Measurements from ENCODE around the gene CSNK1E.
A peak's percentile ranks its signal among the peaks of the same experiment; 100 is the strongest.

The CSNK1E gene

DNA sequence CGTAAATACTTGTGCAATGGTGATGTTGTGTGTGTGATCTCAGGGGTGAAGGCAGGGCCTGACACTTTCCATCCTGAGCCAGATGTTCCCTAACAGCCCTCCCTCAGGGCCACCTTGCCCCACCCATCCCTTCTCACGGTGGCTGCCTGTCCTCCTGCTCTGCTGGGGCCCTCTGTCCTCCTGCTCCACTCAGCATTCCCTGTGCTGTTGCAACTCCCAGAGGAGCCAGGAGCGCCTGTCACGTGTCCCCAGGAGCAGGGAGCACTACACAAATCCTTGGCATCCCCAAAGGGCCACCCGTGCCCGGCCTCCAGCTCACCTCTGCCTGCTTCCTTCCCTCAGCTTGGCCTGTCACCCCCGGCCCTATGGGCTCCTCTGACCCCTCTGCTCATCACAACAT is 10.2 kb upstream of the CSNK1E start:
- no peak overlapping the region for H3K27ac ChIP-seq (ENCODE audit: low read depth, low read length)
- no peak overlapping the region for H3K4me3 ChIP-seq (ENCODE audit: low read depth, low read length)
- peaks cover 22% of the 10 kb centered on the region for H3K4me1 ChIP-seq (ENCODE audit: control insufficient read depth, insufficient read depth, low read length)
- no peaks in the 10 kb centered on the region for H3K27me3 ChIP-seq (ENCODE audit: control insufficient read depth, insufficient read depth, low read length)
- no peak overlapping the region for H3K9ac ChIP-seq (ENCODE audit: low read depth, low read length)
- 0 out of 2 replicates have a peak, but pooled peaks cover 8% of the 10 kb centered on the region for H3K36me3 ChIP-seq (ENCODE audit: control insufficient read depth, insufficient read depth, low read length)
- no peaks in the 10 kb centered on the region for H3K9me3 ChIP-seq (ENCODE audit: control insufficient read depth, insufficient read depth, low read length)

DNA sequence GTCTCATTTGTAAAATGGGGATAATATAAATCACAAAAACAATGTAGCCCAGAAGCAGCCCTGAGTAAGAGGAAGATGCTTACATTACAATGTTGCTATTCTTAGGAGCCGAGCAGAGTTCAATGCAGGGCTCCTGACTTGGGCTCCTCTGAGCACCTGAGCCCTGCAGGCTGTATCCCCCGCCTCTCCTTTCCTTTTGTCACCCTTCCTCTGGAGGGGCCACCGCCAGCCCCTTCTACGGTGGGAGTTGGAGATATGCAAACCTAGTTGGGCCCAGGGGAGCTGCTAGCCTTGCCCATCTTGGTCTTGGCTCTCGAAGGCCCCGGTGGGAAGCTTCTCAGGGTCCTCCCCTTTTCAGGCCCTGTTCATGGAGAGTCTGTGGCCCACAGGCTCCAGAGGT is 8.4 kb upstream of the CSNK1E start:
- Histone ChIP-seq H3K27me3 (ENCODE audit: control insufficient read depth, insufficient read depth, low read length) (no peaks in the 10 kb centered on the region), H3K36me3 (ENCODE audit: control insufficient read depth, insufficient read depth, low read length) (0 out of 2 replicates have a peak, but pooled peaks cover 8% of the 10 kb centered on the region), H3K27ac (ENCODE audit: low read depth, low read length) (peak overlapping the region; percentile 90), H3K4me3 (ENCODE audit: low read depth, low read length) (no peak overlapping the region), H3K9ac (ENCODE audit: low read depth, low read length) (peak overlapping the region; percentile 38; the same call in 1 of the 2 replicates), H3K9me3 (ENCODE audit: control insufficient read depth, insufficient read depth, low read length) (no peaks in the 10 kb centered on the region), H3K4me1 (ENCODE audit: control insufficient read depth, insufficient read depth, low read length) (peaks cover 22% of the 10 kb centered on the region)

DNA sequence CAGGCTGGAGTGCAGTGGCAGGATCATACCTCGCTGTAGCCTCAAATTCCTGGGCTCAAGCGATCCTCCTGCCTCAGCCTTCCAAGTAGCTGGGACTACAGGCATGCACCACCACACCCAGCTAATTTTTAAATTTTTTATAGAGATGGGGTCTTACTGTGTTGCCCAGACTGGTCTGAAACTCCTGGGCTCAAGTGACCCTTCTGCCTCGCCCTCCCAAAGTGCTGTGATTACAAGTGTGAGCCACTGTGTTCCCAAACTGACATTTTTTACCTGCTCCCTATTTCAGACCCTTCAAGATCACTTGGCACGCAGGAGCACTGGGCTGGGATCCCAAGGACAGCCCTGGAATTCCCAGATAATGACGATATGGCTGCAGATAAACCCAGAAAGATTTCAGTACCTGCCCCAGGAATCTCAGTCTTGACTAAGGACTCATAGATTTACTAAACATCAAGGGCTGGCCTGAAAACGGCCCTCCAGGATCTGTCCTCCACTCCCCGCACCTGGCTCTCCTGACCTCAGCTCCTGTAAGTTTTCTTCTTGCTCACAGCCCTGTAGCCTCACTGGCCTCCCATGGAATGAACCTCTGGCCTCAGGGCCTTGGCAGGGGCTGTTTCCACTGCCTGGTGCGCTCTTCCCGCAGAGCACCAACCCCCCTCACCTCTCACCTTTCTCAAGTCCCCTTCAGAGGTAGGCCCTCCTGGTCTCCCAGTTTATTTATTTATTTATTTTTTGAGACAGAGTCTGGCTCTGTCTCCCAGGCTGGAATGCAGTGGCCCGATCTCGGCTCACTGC is 3.6 kb upstream of the CSNK1E start:
- Histone ChIP-seq H3K4me1 (ENCODE audit: control insufficient read depth, insufficient read depth, low read length) (peaks cover 28% of the 10 kb centered on the region), H3K36me3 (ENCODE audit: control insufficient read depth, insufficient read depth, low read length) (no peaks in the 10 kb centered on the region), H3K27me3 (ENCODE audit: control insufficient read depth, insufficient read depth, low read length) (no peaks in the 10 kb centered on the region), H3K27ac (ENCODE audit: low read depth, low read length) (no peak overlapping the region), H3K4me3 (ENCODE audit: low read depth, low read length) (no peak overlapping the region), H3K9me3 (ENCODE audit: control insufficient read depth, insufficient read depth, low read length) (no peaks in the 10 kb centered on the region), H3K9ac (ENCODE audit: low read depth, low read length) (no peak overlapping the region)

GRCh38 chr22:38318792-38319773 is 1.9 kb upstream of the CSNK1E start:
- no peaks in the 10 kb centered on the region for H3K9me3 ChIP-seq (ENCODE audit: control insufficient read depth, insufficient read depth, low read length)
- H3K36me3 ChIP-seq (ENCODE audit: control insufficient read depth, insufficient read depth, low read length): peaks cover 2% of the 10 kb centered on the region; the same call in 1 of the 2 replicates
- H3K4me3 ChIP-seq (ENCODE audit: low read depth, low read length): no peak overlapping the region
- peaks cover 43% of the 10 kb centered on the region for H3K4me1 ChIP-seq (ENCODE audit: control insufficient read depth, insufficient read depth, low read length)
- H3K27ac ChIP-seq (ENCODE audit: low read depth, low read length): peak overlapping the region; percentile 73
- H3K9ac ChIP-seq (ENCODE audit: low read depth, low read length): no peak overlapping the region
- no peaks in the 10 kb centered on the region for H3K27me3 ChIP-seq (ENCODE audit: control insufficient read depth, insufficient read depth, low read length)

DNA sequence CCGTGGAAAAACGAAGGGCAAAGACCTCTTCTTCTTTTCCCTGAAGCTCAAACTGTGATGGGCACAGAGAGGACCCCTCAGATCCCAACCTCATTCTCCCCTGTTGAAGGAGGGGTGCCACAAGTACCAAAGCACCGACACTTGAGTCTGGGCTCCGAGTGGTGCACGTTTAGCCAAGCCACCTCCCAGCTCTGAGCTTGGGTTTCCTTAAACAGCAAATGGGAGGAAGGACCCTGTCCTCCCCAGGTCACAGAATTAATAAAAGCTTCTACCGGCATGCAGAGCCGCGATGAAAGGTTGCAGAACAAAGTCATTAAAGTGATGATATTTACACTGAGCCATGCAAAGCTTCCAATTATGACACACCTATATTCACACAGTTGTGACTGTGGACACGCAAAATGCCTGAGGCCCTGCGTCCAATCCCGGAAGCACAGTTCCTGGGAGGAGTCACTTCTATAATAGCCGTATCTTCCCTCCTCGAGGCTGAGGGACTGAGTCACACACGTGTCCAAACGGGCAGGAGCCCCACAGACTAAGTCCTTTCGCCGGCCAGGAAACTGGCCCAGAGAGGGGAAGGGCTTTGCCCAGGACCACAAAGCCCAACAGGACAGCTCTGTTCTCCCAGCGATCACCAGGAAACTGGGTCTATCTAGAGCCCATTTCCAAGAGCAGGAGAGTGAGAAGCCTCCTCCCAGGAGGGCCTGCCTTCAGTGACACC is 922 bp upstream of the CSNK1E start:
- Histone ChIP-seq H3K27ac (ENCODE audit: low read depth, low read length) (peak overlapping the region; percentile 88), H3K9ac (ENCODE audit: low read depth, low read length) (peak overlapping the region; percentile 52), H3K27me3 (ENCODE audit: control insufficient read depth, insufficient read depth, low read length) (no peaks in the 10 kb centered on the region), H3K9me3 (ENCODE audit: control insufficient read depth, insufficient read depth, low read length) (no peaks in the 10 kb centered on the region), H3K36me3 (ENCODE audit: control insufficient read depth, insufficient read depth, low read length) (peaks cover 12% of the 10 kb centered on the region), H3K4me1 (ENCODE audit: control insufficient read depth, insufficient read depth, low read length) (peaks cover 49% of the 10 kb centered on the region), H3K4me3 (ENCODE audit: low read depth, low read length) (peak overlapping the region; percentile 70)

- Histone ChIP-seq H3K9ac (ENCODE audit: low read depth, low read length) (peak overlapping the region; percentile 85), H3K9me3 (ENCODE audit: control insufficient read depth, insufficient read depth, low read length) (no peaks in the 10 kb centered on the region), H3K4me3 (ENCODE audit: low read depth, low read length) (peak overlapping the region; percentile 92), H3K36me3 (ENCODE audit: control insufficient read depth, insufficient read depth, low read length) (peaks cover 28% of the 10 kb centered on the region), H3K27ac (ENCODE audit: low read depth, low read length) (peak overlapping the region; percentile 96), H3K4me1 (ENCODE audit: control insufficient read depth, insufficient read depth, low read length) (peaks cover 45% of the 10 kb centered on the region), H3K27me3 (ENCODE audit: control insufficient read depth, insufficient read depth, low read length) (no peaks in the 10 kb centered on the region)
Measured at GRCh38 chr22:38316364-38317121, 690 bp downstream of the CSNK1E start.

DNA sequence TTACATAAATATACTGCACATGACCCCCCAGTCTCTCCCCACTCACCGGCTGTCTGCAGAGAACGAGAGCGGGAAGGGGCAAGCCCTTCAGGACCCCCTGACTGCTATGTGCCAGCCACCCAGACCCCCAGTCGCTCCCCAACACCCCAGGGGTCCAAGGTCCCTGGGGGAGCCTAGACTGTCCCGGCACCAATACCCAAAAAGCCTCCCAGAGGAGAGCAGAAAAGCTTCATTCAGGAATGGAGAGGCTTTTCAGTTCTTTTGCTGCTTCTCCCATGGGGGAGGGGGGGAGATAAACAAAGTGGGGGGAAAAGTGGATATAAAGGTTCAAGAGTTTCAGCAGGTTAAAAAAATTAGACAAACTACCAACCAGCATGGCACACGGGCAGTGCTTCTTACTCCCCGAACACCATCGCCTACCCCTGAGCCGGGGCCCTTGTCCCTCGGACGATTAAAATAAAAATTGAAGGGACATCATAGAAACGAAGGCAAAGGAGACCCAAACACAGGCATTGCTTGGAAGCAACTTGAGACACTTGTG is 1.3 kb downstream of the CSNK1E start:
- peak overlapping the region; percentile 92 for H3K4me3 ChIP-seq (ENCODE audit: low read depth, low read length)
- H3K9ac ChIP-seq (ENCODE audit: low read depth, low read length): peak overlapping the region; percentile 85
- H3K27ac ChIP-seq (ENCODE audit: low read depth, low read length): peak overlapping the region; percentile 96
- no peaks in the 10 kb centered on the region for H3K27me3 ChIP-seq (ENCODE audit: control insufficient read depth, insufficient read depth, low read length)
- H3K4me1 ChIP-seq (ENCODE audit: control insufficient read depth, insufficient read depth, low read length): peaks cover 45% of the 10 kb centered on the region
- peaks cover 34% of the 10 kb centered on the region for H3K36me3 ChIP-seq (ENCODE audit: control insufficient read depth, insufficient read depth, low read length)
- H3K9me3 ChIP-seq (ENCODE audit: control insufficient read depth, insufficient read depth, low read length): no peaks in the 10 kb centered on the region

DNA sequence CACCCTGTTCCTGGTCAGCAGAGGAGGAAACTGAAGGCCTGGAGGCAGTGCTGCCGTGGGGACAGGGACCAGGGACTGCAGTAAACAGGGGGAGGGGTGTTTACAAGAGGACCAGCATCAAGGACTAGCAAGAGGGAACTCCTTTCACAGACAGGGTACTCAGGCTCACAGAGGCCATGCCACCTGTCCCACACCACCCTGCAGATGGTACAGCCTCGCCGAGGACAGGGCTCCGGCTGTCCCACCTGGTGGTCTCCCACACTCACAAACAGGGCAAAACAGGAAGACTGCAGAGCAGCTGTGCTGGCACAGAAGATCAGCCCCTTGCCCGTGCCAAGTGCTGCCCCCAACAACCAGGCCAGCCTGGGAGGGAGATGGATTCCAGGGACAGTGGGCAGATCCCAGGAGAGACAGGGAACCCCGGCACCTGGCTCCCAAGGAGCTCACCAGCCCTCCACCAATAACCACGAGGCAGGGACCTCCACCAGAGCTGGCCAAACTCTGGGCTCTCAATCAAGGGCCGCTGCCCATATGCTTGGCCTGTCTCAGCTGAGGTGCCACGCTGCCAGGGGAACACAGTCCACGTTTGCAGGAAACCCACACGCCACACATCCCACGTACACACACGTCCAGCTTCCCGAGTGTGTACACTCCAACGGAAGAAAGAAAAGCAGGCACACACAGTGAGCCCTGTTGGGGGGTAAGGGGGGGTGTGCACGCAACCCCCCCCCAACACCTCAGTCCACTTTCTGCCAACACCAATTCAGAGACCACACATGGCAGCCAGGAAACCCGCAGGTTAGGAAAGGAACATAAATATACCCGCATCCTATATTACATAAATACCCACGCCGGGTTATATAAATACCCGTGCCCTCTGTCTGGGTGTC is 2.1 kb downstream of the CSNK1E start:
- Histone ChIP-seq H3K9me3 (ENCODE audit: control insufficient read depth, insufficient read depth, low read length) (no peaks in the 10 kb centered on the region), H3K4me3 (ENCODE audit: low read depth, low read length) (peak overlapping the region; percentile 92), H3K9ac (ENCODE audit: low read depth, low read length) (peak overlapping the region; percentile 85), H3K27ac (ENCODE audit: low read depth, low read length) (peak overlapping the region; percentile 33), H3K27me3 (ENCODE audit: control insufficient read depth, insufficient read depth, low read length) (no peaks in the 10 kb centered on the region), H3K4me1 (ENCODE audit: control insufficient read depth, insufficient read depth, low read length) (peaks cover 45% of the 10 kb centered on the region), H3K36me3 (ENCODE audit: control insufficient read depth, insufficient read depth, low read length) (peaks cover 41% of the 10 kb centered on the region)

DNA sequence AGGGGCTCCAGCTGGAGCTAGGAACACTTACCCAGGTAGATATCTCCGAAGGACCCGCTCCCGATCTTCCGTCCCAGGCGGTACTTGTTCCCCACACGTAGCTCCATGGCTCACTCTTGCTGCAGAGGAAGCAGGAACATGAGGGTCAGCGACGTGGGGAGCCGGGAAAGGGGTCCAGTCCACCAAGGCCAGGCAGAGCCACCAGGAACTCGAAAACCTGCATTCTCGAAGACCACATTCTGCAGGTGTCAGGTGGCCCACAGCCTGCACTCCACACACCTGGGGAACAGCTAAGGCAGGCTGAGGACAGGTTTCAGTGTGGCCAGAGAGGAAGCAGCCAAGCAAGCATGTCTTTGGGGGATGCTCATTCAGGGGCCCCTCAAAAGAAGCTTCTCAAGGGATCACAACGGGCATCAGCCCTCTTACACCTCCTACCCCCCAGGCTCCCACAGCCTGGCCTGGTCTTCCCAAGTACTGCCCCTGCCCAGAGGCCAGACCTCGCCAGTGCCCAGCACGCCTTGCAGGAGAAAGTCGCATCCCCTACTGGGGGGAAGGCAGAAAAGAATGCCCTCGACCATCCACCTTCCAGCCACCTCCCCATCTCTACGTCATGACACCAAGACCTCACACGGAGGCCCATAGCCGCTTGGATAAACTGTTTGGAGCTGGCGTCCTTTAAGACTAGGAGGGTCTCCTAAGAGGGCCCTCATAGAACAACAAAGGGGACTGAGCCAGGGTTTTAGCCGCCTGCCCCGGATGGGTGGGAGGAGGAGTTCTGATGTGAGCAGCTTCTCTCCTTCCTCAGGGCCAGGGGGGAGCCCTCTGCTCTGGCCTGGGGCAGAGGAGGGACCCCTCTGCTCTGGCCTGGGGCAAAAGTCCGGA is 2.9 kb downstream of the CSNK1E start:
- H3K4me3 ChIP-seq (ENCODE audit: low read depth, low read length): peak overlapping the region; percentile 92
- no peaks in the 10 kb centered on the region for H3K9me3 ChIP-seq (ENCODE audit: control insufficient read depth, insufficient read depth, low read length)
- peaks cover 43% of the 10 kb centered on the region for H3K4me1 ChIP-seq (ENCODE audit: control insufficient read depth, insufficient read depth, low read length)
- no peaks in the 10 kb centered on the region for H3K27me3 ChIP-seq (ENCODE audit: control insufficient read depth, insufficient read depth, low read length)
- H3K27ac ChIP-seq (ENCODE audit: low read depth, low read length): peak overlapping the region; percentile 33
- H3K36me3 ChIP-seq (ENCODE audit: control insufficient read depth, insufficient read depth, low read length): peaks cover 49% of the 10 kb centered on the region
- no peak overlapping the region for H3K9ac ChIP-seq (ENCODE audit: low read depth, low read length)

Measured in HUES48 (cell line).